GM18873 (cell line): ENCODE results near the gene CDC25B.

Source experiments
- ATAC-seq: cut with Tn5 transposase; IDR thresholded peaks from one replicate; pipeline ENCODE4 v1.9.1; 2021; ENCODE audit warnings: mild to moderate bottlenecking, moderate library complexity, moderate number of reproducible peaks; ENCODE audit not compliant: unreplicated experiment, low FRiP score

The CDC25B gene

DNA sequence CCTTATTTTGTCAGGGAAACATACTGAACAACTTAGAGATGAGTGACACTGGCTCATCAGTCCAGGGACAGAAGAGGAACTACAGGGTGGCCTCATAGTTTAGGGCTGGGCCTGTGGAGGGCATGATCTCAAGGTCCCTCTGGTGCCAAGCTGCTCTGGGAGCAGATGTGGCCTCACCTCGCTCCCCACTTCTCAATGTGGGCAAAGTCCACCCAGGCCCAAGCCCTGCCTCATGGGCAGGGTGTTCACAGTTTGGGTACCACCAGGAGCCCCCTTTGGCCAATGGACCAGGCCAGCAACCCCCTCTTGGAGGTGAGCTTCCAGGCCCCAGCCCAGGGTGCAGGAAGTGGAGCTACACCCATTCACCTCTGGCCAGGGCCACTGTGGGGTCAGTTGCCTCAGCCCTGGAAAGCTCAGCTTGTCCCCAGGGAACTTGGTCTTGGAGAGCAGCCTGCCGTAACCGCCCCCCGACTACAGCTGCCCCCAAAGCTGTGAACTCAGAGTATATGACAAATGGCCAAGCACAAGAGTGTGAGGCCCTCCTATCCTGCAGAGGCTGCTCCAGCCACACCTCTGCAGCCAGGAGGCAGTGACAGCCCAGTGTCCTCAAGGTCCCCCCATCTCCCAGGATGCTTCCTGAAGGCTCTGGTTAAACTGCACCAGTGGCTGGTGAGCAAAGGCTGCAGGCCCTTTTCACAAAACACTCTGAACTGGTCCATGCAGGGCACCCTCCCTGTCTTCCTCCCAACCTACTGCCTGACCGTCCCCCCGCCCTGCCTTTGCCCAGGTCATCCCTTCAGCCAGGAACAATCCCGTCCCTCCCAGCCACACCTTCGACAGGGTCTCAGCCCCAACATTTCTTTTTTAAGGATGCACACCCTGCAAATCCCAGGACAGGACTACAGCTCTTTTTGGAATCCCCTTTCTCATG, 32.2 kb upstream of the CDC25B start:
- no peak for ATAC-seq

DNA sequence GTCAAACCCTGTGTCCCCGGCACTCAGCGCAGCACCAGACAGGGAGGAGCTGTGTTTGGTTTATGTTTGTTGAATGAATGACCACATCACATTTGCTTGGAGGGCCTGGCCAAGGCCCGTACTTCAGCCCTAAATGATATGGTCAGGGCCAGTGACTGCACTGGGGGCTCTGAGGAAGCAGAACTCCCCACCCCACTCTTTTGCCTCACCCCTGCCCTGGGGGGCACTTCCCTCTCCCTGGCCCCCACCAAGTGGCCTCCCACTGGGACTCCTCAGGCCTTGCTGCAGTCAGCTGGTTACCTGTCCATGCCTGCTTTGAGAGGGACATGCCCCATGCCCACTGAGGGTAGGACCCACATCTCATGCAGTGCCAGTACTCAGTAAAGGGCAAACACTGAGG, 31.5 kb upstream of the CDC25B start:
- no peak for ATAC-seq

DNA sequence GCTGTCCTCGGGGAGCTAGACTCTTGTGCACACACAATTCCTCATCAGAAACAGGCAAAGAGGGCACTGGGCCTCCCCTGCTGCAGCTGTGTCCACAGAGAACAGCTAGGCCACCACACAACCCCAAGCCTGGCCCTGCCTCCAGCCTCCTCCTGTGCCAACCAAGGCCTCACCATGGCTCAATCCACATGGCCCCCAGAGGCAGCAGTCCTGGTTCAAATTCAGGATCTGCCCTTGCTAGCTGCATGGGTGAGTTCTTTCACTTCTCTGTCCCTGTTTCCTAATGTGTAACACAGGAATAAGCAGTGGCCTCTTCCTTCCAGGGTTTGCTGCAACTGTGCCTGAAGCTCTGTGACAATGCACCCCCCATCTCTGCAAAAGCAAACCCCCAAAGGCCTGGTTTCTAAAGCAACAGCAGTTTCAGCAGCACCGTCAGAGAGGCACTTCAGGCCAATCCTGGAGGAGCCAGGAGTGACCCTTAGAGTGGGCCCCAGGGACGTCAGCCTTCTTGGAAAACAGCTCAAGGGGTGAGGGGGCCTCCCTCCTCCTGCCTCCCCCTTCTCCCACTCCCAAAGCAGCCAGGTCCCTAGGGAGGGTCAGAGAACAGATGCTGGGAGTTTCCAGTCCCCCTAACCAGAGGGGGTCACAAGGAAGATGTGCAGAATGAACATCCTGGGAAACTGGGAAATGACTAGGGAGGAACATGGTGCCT, 30.8 kb upstream of the CDC25B start:
- no peak for ATAC-seq

DNA sequence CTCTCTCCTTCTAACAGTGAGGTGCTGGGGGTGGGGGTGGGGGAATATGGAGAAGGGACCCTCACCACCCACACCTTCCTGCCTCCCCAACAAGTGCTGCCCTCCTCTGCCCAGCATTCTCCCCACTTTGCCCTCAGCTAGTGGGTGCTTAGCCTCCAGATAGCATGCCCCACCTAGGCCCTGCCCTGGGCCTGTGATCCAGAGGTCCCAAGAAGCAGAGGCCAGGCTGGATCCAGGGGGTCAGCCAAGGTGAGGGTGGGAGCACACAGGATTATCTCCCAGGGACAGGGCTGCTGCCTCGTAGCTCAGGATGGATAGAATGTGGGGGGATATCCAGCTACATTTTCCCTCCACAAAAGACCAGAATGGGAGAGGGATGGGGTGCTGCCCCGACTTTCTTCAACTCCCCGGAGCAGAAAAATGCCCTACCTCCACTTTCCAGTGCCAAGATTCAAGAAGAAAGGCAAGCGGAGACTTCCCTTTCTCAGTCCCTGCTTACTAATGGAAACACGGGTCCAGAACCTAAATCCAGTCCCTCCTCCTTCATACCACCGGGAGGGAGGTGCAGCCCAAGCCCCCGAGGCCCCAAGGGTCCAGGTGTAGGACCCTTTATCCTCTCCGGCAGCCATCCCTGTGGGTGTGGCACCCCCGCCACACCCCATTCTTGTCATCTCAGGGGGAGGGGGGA, 29.5 kb upstream of the CDC25B start:
- no peak for ATAC-seq

DNA sequence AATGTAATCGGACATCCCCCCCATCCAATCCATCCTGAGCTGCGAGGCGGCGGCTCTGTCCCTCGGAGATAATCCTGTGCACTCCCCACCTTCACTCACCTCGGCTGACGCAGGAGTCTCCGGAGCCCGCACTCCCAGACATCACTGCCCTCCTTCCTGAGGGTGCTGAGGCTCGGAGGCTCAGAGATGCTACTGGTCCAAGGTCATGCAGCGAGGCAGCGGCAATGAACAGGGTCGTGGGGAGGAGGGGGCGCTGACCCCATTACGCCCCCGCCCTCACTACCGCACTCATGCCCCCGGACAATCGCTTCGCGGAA, 29.0 kb upstream of the CDC25B start:
- ATAC-seq, result no peak

DNA sequence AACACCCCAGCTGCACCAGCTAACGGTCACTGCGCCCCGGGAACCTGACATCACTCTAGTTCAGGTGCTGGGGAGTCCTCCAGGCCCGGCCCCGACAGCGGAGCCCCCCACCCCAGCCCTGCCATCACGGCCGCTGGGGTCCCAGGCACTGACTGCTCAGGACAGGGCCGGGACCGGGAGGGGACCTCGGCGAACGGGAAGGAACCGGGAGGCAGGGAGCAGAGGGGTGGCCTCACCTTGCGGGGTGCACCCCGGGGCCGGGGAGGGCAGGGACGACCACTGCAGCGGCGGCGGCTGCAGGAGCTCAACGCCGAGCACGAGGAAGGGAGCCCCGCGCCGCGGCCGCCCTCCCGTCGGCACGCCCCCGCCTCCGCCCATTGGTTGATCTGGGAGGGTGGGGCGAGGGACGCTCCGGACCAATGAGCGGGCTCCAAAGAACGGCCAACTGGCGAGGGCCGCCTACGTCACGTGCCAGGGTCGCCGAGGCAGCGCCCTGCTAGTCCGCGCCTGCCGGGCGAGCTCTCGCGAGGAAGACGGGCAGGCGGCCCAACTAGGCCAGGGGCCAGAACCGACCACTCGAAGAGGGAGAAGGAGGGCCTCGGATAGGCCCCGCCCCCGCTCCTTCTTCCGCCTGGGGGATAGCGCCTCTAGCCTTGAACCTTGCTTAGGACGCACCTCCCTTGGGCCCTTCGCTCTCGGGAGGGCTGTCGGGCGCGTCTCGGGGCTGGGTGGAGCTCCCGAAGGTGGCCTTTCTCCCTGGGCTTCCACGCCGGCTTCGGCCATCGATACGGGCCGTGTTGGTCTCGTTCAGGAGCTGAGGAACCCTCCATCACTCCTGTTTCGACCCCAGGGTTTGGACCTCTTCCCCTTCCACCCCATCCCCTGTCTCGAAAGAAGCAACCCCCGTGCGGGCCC, 28.4 kb upstream of the CDC25B start, which contains the start of gene ADISSP:
ADISSP (minus strand) TSS at position 327 of the 915 bp plus-strand sequence. CDS start 7,653 bp downstream, outside the sequence.
- ATAC-seq, result peak; percentile 86

DNA sequence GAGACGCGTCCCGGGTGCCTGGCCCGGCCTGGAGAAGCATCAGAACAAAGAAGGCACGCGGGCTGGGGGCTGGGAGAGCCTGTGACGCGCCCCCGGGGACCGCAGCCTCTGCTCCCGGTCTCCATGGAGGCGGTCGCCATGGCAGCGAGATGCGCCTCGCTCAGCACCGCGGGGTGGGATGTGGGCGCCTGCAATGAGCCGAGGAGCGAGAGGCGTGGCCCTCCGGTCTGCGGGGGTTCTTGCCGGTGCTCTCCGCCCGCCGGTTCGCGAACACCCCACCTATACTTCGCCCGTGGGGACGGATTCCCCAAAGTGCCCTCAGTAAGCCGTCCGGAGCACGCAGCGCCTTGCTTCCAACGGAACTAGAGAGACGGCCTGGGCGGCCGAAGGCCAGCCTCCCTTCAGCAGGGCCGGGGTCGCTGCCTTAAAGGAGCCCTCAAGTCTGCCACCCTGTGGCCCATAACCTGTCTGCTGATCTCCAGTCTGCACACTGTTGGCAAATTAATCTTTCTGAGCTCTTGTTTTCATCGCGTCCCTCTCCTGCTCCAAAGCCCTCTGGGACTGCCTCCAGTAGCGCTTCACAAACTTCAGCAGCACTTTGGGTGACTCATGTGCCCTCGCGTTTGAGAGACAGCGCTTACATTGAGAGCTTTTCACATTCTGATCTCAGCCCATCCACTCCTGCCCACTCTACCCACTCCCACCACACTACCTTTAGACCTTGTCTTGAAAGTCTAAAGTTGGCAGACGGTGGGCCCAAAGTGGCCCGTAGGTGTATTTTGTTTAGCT, 27.6 kb upstream of the CDC25B start:
- ATAC-seq, result no peak

DNA sequence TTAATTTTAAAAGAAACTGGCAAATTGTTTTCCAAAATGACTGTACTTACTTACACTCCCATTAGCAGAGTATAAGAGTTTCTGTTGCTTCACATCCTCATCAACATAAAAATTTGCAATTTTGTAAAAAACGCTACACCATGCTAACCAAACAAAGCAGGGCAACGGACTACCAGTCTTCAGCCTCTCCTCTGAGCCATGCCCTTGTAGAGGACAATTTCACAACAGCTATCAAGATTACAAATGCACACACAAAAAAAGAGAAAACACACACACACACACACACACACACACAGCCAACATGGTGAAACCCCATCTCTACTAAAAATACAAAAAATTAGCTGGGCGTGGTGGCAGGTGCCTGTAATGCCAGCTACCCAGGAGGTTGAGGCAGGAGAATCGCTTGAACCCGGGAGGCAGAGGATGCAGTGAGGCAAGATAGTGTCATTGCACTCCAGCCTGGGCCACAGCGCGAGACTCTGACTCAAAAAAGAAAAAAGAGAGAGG, 24.5 kb upstream of the CDC25B start:
- ATAC-seq, result no peak

DNA sequence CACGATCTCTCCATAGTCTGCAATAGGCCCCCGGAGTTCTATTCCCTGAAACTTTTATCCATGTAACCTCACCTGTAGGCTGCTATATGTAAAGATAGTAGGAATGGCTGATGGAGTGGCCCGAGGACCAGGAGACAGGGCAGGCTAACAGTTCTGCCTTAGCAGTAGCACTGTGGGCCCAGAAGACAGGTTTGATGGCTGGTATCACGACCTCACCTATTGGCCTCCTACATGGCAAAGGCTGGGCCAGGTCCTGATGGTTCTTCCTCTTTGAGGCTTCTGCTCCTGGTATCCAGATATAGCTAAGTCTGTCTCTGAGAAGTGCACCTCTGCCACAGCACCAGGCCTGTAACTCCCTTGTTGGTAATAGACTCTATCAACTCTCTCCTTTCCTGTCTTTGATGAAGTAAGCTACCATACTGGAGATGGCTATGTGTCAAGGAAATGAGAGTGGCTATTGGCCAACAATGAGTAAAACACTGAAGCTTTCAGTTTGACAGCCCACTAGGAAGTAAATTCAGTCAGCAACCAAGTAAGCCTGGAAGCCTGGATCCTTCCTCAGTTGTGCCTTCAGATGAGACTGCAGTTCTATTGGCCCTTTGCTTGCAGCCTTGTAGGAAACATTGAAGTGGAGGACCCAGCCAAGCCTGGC, 20.5 kb upstream of the CDC25B start:
- ATAC-seq, result no peak

DNA sequence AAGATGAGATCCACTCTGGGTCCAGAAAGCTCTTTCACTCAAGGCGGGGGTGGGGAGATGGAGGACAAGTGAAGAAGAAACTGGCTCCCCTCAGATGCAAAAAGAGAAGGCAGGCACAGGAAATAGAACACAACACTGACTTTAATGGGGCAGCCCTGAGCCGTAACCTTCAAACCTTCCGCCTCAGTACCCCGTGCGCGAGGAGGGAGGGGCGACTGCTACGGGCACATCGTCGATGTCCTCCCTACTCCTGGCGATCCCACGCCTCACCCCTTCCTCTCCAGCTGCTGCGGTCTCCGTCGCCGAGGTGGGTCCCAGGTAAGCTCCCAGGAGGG, 18.8 kb upstream of the CDC25B start:
- ATAC-seq, result no peak

DNA sequence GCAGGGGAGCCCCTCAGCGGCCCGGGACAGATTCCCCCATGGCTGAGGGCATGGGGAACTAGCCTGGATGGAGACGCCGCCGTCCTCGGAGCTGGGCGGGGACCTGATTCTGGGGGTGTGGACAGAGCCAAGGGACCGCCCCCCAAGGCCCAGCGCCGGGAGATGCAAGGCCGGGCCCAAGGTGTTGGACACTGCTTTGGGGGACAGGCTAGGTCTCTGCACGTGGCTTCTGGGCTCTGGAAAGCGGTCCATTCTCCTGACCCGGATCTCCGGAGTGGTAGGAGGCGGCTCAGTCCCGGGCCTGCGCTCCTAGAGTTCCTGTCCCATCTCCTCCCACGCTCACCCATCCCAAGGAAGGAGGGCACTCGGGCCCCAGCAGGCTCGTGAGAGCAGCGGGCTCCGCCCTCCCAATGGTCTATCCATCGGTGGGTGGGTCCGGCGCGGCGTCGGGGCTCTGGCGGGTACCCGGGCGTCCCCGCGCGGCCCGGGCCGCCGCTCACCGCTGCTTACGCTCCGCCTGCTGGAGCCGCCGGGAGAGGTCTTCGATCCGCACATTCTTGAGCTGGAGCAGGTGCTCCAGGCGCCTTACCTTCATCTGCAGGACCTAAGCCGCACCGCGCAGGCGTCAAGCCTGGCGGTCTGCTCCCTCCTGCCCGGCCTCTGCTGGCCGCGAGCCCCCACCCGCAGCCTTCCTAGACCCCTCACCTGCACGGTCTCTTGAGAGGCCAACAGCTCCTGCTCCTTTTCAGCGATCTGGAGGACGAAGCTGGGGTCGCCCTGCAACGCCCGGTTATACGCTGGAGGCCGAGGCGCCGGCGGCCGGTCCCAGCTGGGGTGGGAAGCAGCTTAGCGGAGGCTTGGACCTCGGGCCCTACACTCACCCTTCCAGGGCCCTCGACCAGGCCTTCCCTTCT, 18.1 kb upstream of the CDC25B start:
- no peak for ATAC-seq

DNA sequence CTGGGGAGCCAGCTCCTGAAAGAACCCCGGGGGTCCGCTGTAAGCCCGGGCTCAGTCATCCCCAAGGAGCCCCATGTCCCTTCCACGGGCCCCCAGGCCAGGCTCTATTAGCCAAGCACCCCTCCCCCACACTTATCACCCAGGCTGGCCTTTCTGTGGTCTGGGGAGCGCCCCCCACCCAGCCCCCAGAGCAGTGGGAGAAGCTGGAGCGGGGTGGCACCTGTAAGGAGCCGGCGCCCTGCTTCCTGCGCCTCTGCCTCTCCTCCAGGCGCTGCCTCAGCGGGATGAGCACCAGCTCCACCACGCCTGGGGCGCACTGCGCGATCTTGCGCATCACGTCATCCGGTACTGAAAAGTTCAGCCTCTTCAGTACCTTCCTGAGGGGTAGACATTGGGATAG, 17.1 kb upstream of the CDC25B start:
- no peak for ATAC-seq

DNA sequence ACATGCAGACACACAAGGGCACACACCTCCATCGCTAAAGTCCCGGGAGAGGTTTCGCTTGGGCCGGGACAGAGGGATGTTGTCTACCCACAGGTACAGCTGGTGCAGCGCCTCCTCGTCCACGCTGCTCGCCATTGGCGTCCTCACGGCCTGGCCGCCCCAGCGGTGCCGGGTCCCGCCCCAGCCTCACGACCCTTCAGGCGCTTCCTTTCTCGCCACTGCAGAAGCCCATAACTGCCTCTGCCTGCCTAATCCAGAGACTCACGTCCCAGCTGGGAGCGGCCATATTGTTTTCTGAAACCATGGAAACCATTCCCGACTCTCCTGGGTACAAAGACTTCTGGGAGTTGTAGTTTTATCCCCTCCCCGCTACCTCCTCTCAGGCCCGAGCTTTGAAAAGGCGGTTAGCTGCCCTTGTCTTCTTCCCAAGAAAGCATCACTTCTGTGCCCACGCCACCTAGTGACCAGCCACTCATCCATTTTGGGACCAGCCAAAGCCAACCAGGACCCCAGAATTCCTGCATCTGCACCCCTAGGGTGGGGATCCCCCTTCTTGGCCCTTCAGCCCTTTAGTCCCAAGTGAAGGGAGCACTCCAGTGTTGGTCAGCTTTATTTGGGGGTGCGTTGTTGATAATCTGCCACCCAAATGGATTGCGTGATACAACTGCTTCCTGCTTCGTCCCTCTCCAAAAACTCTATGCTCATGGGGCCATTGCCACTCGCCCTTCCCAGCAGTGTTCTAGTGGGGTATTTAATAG, 14.8 kb upstream of the CDC25B start, which contains the start of gene SPEF1:
SPEF1 (minus strand) TSS at position 296 of the 758 bp plus-strand sequence; CDS start at position 135, 161 bp downstream.
- ATAC-seq, result peak; percentile 42

DNA sequence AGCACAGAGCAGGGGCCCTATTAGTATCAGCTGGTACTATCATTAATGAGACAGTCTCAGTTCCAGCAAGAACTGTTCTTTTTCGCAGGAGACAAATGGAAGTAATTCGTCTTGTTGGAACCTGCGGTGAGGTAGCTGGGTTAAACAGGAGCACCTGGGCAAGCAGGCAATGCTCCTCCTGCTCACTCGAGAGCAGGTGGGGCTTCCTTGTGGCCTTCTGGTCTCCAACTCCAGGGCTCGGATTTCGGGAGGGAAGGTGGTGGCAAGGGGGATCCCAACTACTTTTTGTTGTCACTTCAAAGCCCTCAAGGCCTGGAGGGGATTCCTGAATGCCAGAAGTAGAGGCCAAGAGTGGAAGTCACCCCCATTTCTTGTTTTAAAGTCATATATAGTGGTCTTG, 13.5 kb upstream of the CDC25B start:
- ATAC-seq, result no peak

DNA sequence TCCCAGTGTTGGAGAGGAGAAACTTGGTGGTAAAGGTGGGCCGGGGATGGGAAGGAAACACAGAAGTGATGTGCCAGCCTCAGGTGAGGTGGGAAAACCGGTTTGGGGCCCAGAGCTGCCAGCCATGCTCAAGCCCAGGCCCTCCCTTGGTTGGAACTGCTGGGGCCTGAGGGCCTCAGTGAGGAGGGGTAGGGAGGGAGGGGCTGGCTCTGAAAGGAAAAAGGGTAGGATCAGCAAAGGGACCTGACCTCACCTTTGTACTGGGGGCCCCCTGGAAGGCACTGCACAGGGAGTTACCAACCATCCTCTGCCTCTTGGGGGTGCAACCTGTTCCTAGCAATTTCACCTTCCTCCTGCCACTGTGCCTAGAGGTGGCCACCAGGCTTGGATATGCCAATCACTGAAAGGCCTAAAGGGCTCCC, 13.0 kb upstream of the CDC25B start:
- no peak for ATAC-seq

DNA sequence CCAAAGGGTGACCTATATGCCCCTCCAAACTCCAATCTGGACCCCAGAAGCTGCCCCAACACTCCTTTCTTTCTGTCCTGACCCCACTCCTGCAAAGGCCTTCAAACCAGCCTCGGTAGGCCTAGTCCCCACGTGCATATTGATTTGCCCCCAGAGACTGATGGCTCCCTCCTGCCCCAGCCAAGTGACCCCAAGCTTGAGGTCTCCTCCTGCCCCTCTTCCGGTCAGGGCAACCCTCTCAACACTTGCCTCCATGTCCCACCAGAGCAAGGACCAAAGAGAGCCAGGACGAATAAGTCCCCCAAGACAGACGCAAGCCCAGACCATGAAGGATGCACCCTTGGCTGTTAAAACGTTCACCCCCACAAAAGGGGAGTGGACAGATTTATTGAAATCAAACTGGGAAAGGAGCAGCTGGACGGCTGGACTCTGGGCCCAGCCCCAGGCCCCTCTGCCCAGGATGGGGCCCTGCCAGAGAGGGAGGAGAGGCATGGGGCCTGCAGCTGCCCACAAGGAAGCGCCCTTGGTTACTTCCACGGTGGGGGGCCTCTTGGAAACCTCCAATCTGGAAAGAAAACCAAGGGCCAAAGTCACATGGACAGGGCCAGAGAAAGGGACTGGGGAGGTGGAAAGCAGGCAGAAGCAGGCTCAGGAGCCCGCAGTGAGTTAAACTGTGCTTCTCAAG, 12.5 kb upstream of the CDC25B start:
- no peak for ATAC-seq
